Esophagus squamous epithelium (tissue), 5 donors: ENCODE results near the gene NT5DC1. TPM values are rescaled to one million over a fixed set of nuclear protein-coding genes. Genes with fewer than 3 reads are reported as not detected.
A peak's percentile ranks its signal among the peaks of the same experiment; 100 is the strongest.

ENCODE experiments used
- DNase-seq: peaks from one replicate; lab custom pipeline; 2025; lab: John Stamatoyannopoulos, UW
- H3K27ac ChIP-seq, 4 donors: fragments of 200-600 bp; sonication (generic); one replicate each; pipeline ENCODE4 v1.5.1; 2016 to 2019; ENCODE audit warnings: mild to moderate bottlenecking in 1 of 4
- H3K27me3 ChIP-seq, 4 donors: fragments of 200-600 bp; sonication (generic); 1 replicate in 3 of 4; 2 replicates in 1 of 4; pipeline versions ENCODE4 v1.5.1 to v1.6.0; 2017 to 2021; ENCODE audit warnings: antibody characterized with exemption in 1 of 4
- H3K36me3 ChIP-seq, 3 donors: fragments of 200-600 bp; sonication (generic); one replicate each; pipeline ENCODE4 v1.5.1; 2016 to 2019
- H3K4me1 ChIP-seq, 3 donors: fragments of 200-600 bp; sonication (generic); one replicate each; pipeline ENCODE4 v1.5.1; 2017 to 2019
- H3K4me3 ChIP-seq, 4 donors: fragments of 200-600 bp; sonication (generic); 1 replicate in 3 of 4; 2 replicates in 1 of 4; pipeline ENCODE4 v1.5.1; 2016 to 2019; ENCODE audit warnings: mild to moderate bottlenecking in 2 of 4, moderate library complexity in 1 of 4
- H3K9me3 ChIP-seq, 3 donors: fragments of 200-600 bp; sonication (generic); one replicate each; pipeline ENCODE4 v1.5.1; 2016 to 2019
- CTCF ChIP-seq, 6 experiments: fragments of 450-650 bp in 4 of 6; fragments of 200-600 bp in 2 of 6; sonication (generic) in 2 of 6; IDR thresholded peaks; one replicate each; pipeline ENCODE4 v1.5.1; 2016 to 2019; ENCODE audit warnings: antibody characterized with exemption in 6 of 6, mild to moderate bottlenecking in 4 of 6, moderate library complexity in 4 of 6
- POLR2A ChIP-seq, 4 donors: fragments of 450-650 bp; IDR thresholded peaks; one replicate each; pipeline ENCODE4 v1.6.1; 2017; ENCODE audit warnings: antibody characterized with exemption in 4 of 4, mild to moderate bottlenecking in 4 of 4, moderate library complexity in 3 of 4
- WGBS, 2 donors: methylation state at CpG; one replicate each; pipeline ENCODE4 v1.1.5; 2018; 5-methylcytosine and 5-hydroxymethylcytosine counted together
- intact Hi-C: fragments of 100-400 bp; cut with DNase I; formaldehyde crosslinking; loops from one replicate; pipeline ENCODE4 v1.15.0; 2022
- total RNA-seq, 4 donors: library from RNA; depleted of rRNA; stranded (reverse); fragments of >200 nt; gene quantifications; one replicate each; pipeline ENCODE4 v1.1.0, GENCODE V29; 2016
- donor health status: DM: yes; HTN: yes; CAD: no.

NT5DC1 gene
- total RNA-seq, 4 donors from 2014 or later: 6.3 to 11.7 (median 8.3) TPM

GRCh38 chr6:116096979-116097816 is 3.5 kb upstream of the NT5DC1 start:
- H3K27ac ChIP-seq: no peak overlapping the region
- TF ChIP-seq POLR2A (IDR thresholded peaks at IDR 0.05) (no peak), CTCF (IDR thresholded peaks at IDR 0.05) (peak in 3 of 6 experiments; percentile 33 to 65 (median 54))
- H3K4me3 ChIP-seq: no peak overlapping the region
- H3K9me3 ChIP-seq: peaks cover 0 to 11% (median 8%) of the 10 kb centered on the region in 3 donors
- WGBS, 2 donors: 36 to 70% methylated on average over 2 of the region's 2 CpGs
- no peak for DNase-seq
- H3K27me3 ChIP-seq: no peaks in the 10 kb centered on the region
- peaks cover 7 to 27% (median 9%) of the 10 kb centered on the region in 3 donors for H3K4me1 ChIP-seq
- intact Hi-C loops: no loop called here
- H3K36me3 ChIP-seq: no peaks in the 10 kb centered on the region

GRCh38 chr6:116099036-116099435 is 1.6 kb upstream of the NT5DC1 start:
- DNase-seq: no peak
- WGBS, 2 donors: 59 to 81% methylated on average over 1 of the region's 1 CpG
- Histone ChIP-seq H3K27ac (no peak overlapping the region), H3K4me3 (no peak overlapping the region), H3K4me1 (peaks cover 7 to 44% (median 17%) of the 10 kb centered on the region in 3 donors), H3K36me3 (no peaks in the 10 kb centered on the region), H3K27me3 (no peaks in the 10 kb centered on the region), H3K9me3 (peaks cover 0 to 11% (median 8%) of the 10 kb centered on the region in 3 donors)
- intact Hi-C loops: no loop called here
- TF ChIP-seq CTCF (IDR thresholded peaks at IDR 0.05) (no peak), POLR2A (IDR thresholded peaks at IDR 0.05) (no peak)

GRCh38 chr6:116101302-116101718 is 657 bp downstream of the NT5DC1 start:
- 1% methylated on average over 11 to 12 of the region's 12 CpGs for WGBS, 2 donors
- no peak for DNase-seq
- TF ChIP-seq CTCF (IDR thresholded peaks at IDR 0.05) (no peak), POLR2A (IDR thresholded peaks at IDR 0.05) (no peak)
- Histone ChIP-seq H3K4me3 (peak overlapping the region; percentile 77 to 91 (median 86)), H3K9me3 (peaks cover 0 to 3% (median 2%) of the 10 kb centered on the region in 3 donors), H3K27me3 (no peaks in the 10 kb centered on the region), H3K27ac (peak overlapping the region; percentile 93 to 98 (median 96)), H3K4me1 (peaks cover 7 to 58% (median 17%) of the 10 kb centered on the region in 3 donors), H3K36me3 (peaks cover 0 to 4% (median 0%) of the 10 kb centered on the region in 3 donors)
- intact Hi-C loops: loop anchor here (5.0 kb wide), 1 partner anchor 89 kb away; no protein-coding TSS in a partner anchor

- intact Hi-C loops: loop anchor here (5.0 kb wide), 1 partner anchor 89 kb away; no protein-coding TSS in a partner anchor
- H3K36me3 ChIP-seq: peaks cover 0 to 5% (median 0%) of the 10 kb centered on the region in 3 donors
- H3K27ac ChIP-seq: peak overlapping the region; percentile 93 to 98 (median 96)
- no peak for DNase-seq
- peak overlapping the region; percentile 77 to 91 (median 86) for H3K4me3 ChIP-seq
- TF ChIP-seq CTCF (IDR thresholded peaks at IDR 0.05) (no peak), POLR2A (IDR thresholded peaks at IDR 0.05) (no peak)
- no peaks in the 10 kb centered on the region for H3K27me3 ChIP-seq
- H3K9me3 ChIP-seq: no peaks in the 10 kb centered on the region
- H3K4me1 ChIP-seq: peaks cover 7 to 63% (median 17%) of the 10 kb centered on the region in 3 donors
- WGBS, 2 donors: 41 to 61% methylated on average over 2 of the region's 2 CpGs
These were observed 1.1 kb downstream of the NT5DC1 start for GRCh38 chr6:116101790-116102189.

GRCh38 chr6:116102873-116103272 is 2.2 kb downstream of the NT5DC1 start:
- Histone ChIP-seq H3K36me3 (peaks cover 0 to 14% (median 0%) of the 10 kb centered on the region in 3 donors), H3K4me3 (no peak overlapping the region), H3K9me3 (no peaks in the 10 kb centered on the region), H3K27me3 (no peaks in the 10 kb centered on the region), H3K27ac (no peak overlapping the region), H3K4me1 (peaks cover 7 to 65% (median 17%) of the 10 kb centered on the region in 3 donors)
- TF ChIP-seq CTCF (IDR thresholded peaks at IDR 0.05) (no peak), POLR2A (IDR thresholded peaks at IDR 0.05) (no peak)
- WGBS, 2 donors: 75 to 78% methylated on average over 4 of the region's 4 CpGs
- intact Hi-C loops: loop anchor here (5.0 kb wide), 1 partner anchor 91 kb away; no protein-coding TSS in a partner anchor
- DNase-seq: no peak
